Mesenchymal stem cell (in vitro differentiated cells and primary cell): ENCODE results near the gene KIF5B.

Experiments
- DNase-seq: peaks from one replicate; pipeline ENCODE4 v3.0.0-alpha.2; 2013
- H2AFZ ChIP-seq: one replicate; pipeline ENCODE4 v1.6.1; 2013; ENCODE audit warnings: low read depth, mild to moderate bottlenecking, control low read depth, inconsistent platforms, low read length, moderate library complexity
- H2AK5ac ChIP-seq: 2 replicates; pipeline ENCODE4 v1.6.1; 2013; ENCODE audit warnings: low read length, moderate library complexity, mild to moderate bottlenecking, inconsistent platforms; ENCODE audit not compliant: severe bottlenecking
- H2BK120ac ChIP-seq: one replicate; pipeline ENCODE4 v1.6.1; 2013; ENCODE audit warnings: low read depth, mild to moderate bottlenecking, inconsistent platforms, low read length, moderate library complexity
- H2BK12ac ChIP-seq, 2 experiments: one replicate each; pipeline ENCODE4 v1.6.1; 2013; ENCODE audit warnings: inconsistent platforms in 2 of 2, low read length in 2 of 2, mild to moderate bottlenecking in 2 of 2, moderate library complexity in 2 of 2, control low read depth in 1 of 2
- H2BK15ac ChIP-seq: one replicate; pipeline ENCODE4 v1.6.1; 2013; ENCODE audit warnings: mild to moderate bottlenecking, low read depth, inconsistent platforms; ENCODE audit not compliant: poor library complexity, severe bottlenecking
- H2BK5ac ChIP-seq: 2 replicates; pipeline ENCODE4 v1.6.1; 2013; ENCODE audit warnings: low read depth, mild to moderate bottlenecking, low read length, control low read depth, inconsistent platforms; ENCODE audit not compliant: poor library complexity, severe bottlenecking
- H3K14ac ChIP-seq, 2 experiments: one replicate each; pipeline ENCODE4 v1.6.1; 2013; ENCODE audit warnings: inconsistent platforms in 2 of 2, low read length in 2 of 2, control low read depth in 1 of 2, mild to moderate bottlenecking in 1 of 2, moderate library complexity in 1 of 2
- H3K18ac ChIP-seq, 2 experiments: one replicate each; pipeline ENCODE4 v1.6.1; 2013; ENCODE audit warnings: inconsistent platforms in 2 of 2, low read length in 2 of 2, control low read depth in 1 of 2, low read depth in 1 of 2, mild to moderate bottlenecking in 1 of 2
- H3K23ac ChIP-seq, 2 experiments: one replicate each; pipeline ENCODE4 v1.6.1; 2013; ENCODE audit warnings: inconsistent platforms in 2 of 2, low read length in 2 of 2, mild to moderate bottlenecking in 2 of 2, moderate library complexity in 2 of 2, control low read depth in 1 of 2
- H3K27ac ChIP-seq: 2 replicates; pipeline ENCODE4 v1.5.1; 2013; ENCODE audit warnings: mild to moderate bottlenecking, moderate library complexity, low read length, control low read depth, inconsistent platforms; ENCODE audit not compliant: poor library complexity, severe bottlenecking
- H3K27me3 ChIP-seq, 2 experiments: 2 replicates each; pipeline versions ENCODE4 v1.6.1 to v1.7.0; 2013; ENCODE audit warnings: low read length in 2 of 2, mild to moderate bottlenecking in 2 of 2, moderate library complexity in 2 of 2, control low read depth in 1 of 2, inconsistent platforms in 1 of 2; ENCODE audit not compliant: control insufficient read depth in 1 of 2, insufficient read depth in 1 of 2
- H3K36me3 ChIP-seq, 2 experiments: 2 replicates each; pipeline versions ENCODE4 v1.6.1 to v1.7.0; 2013; ENCODE audit warnings: low read length in 2 of 2, control low read depth in 1 of 2, inconsistent platforms in 1 of 2, low read depth in 1 of 2, mild to moderate bottlenecking in 1 of 2; ENCODE audit not compliant: insufficient read depth in 2 of 2, control insufficient read depth in 1 of 2
- H3K4ac ChIP-seq, 2 experiments: one replicate each; pipeline ENCODE4 v1.6.1; 2013; ENCODE audit warnings: inconsistent platforms in 2 of 2, low read length in 2 of 2, mild to moderate bottlenecking in 2 of 2, moderate library complexity in 2 of 2, control low read depth in 1 of 2, low read depth in 1 of 2
- H3K4me1 ChIP-seq: 2 replicates; pipeline ENCODE4 v1.6.1; 2013; ENCODE audit warnings: low read depth, low read length, control low read depth; ENCODE audit not compliant: control insufficient read depth, insufficient read depth
- H3K4me2 ChIP-seq: 2 replicates; pipeline ENCODE4 v1.6.1; 2013; ENCODE audit warnings: low read length, mild to moderate bottlenecking, inconsistent platforms; ENCODE audit not compliant: poor library complexity, severe bottlenecking
- H3K4me3 ChIP-seq, 2 experiments: 2 replicates each; pipeline versions ENCODE4 v1.5.1 to v1.7.0; 2013; ENCODE audit warnings: low read length in 2 of 2, mild to moderate bottlenecking in 2 of 2, control low read depth in 1 of 2, low read depth in 1 of 2; ENCODE audit not compliant: insufficient read depth in 1 of 2
- H3K79me1 ChIP-seq: replicated peaks from 2 replicates; pipeline ENCODE4 v1.6.1; 2013; ENCODE audit warnings: mild to moderate bottlenecking, control low read depth, low read length, inconsistent platforms; ENCODE audit not compliant: poor library complexity, severe bottlenecking
- H3K9ac ChIP-seq: 2 replicates; pipeline ENCODE4 v1.7.0; 2013; ENCODE audit warnings: mild to moderate bottlenecking, low read length, moderate library complexity
- H3K9me3 ChIP-seq: 2 replicates; pipeline ENCODE4 v1.7.0; 2013; ENCODE audit warnings: mild to moderate bottlenecking, low read length; ENCODE audit not compliant: control insufficient read depth
- H4K8ac ChIP-seq: one replicate; pipeline ENCODE4 v1.6.1; 2013; ENCODE audit warnings: inconsistent platforms, mild to moderate bottlenecking, low read length, moderate library complexity
- H4K91ac ChIP-seq: one replicate; pipeline ENCODE4 v1.6.1; 2013; ENCODE audit warnings: mild to moderate bottlenecking, low read length, inconsistent platforms
- WGBS: methylation state at CpG from one replicate; pipeline ENCODE4 v1.1.7; 2013; ENCODE audit warnings: mixed read lengths; 5-methylcytosine and 5-hydroxymethylcytosine counted together

Gene KIF5B

GRCh38 chr10:32049113-32049512 lies 7.1 kb downstream of the KIF5B start:
- H2BK5ac ChIP-seq: no peak overlapping the region
- no peak overlapping the region for H2AFZ ChIP-seq
- H4K8ac ChIP-seq: no peak overlapping the region
- H3K27ac ChIP-seq: peak overlapping the region; percentile 48
- H3K18ac ChIP-seq: no peak overlapping the region
- H2BK15ac ChIP-seq: no peak overlapping the region
- H3K4me3 ChIP-seq: no peak overlapping the region
- H3K23ac ChIP-seq: no peak overlapping the region
- no peaks in the 10 kb centered on the region for H3K79me1 ChIP-seq
- H2BK120ac ChIP-seq: no peak overlapping the region
- H3K9me3 ChIP-seq: no peaks in the 10 kb centered on the region
- no peak overlapping the region for H2AK5ac ChIP-seq
- no peaks in the 10 kb centered on the region for H3K27me3 ChIP-seq
- H3K4ac ChIP-seq: no peak overlapping the region
- H3K14ac ChIP-seq: no peak overlapping the region
- no peak overlapping the region for H4K91ac ChIP-seq
- peaks cover 5% of the 10 kb centered on the region for H3K4me1 ChIP-seq
- H2BK12ac ChIP-seq: no peak overlapping the region
- DNase-seq: no peak
- H3K4me2 ChIP-seq: no peak overlapping the region
- WGBS: 86% methylated on average over 1 of the region's 4 CpGs
- no peak overlapping the region for H3K9ac ChIP-seq
- H3K36me3 ChIP-seq: peaks cover 4 to 47% of the 10 kb centered on the region in 2 experiments

DNA sequence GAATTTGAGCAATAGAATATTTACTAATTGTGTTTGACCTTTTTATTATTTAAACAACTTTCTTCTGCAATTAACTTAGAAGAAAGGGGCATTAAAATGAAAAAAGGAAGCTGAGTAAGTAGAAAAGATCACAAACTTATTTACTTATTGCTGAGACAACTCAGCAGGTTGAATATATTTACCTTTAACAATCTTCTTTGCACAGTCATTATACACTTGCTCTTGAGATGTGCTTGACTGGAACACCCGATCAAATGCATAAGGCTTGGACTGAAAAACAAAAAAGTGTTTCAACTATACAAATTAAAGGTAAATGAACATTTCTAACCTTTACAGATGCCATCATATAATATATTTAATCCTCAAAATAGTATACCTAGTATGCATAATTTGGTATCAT lies 7.9 kb downstream of the KIF5B start:
- Histone ChIP-seq H2AFZ (no peak overlapping the region), H3K27ac (no peak overlapping the region), H3K9me3 (no peaks in the 10 kb centered on the region), H3K4ac (no peak overlapping the region), H3K4me2 (no peak overlapping the region), H3K18ac (no peak overlapping the region), H4K8ac (no peak overlapping the region), H3K36me3 (peaks cover 4 to 56% of the 10 kb centered on the region in 2 experiments), H2AK5ac (no peak overlapping the region), H3K4me3 (no peak overlapping the region), H3K23ac (no peak overlapping the region), H3K14ac (no peak overlapping the region), H2BK5ac (no peak overlapping the region), H3K79me1 (no peaks in the 10 kb centered on the region), H2BK12ac (no peak overlapping the region), H3K4me1 (peaks cover 3% of the 10 kb centered on the region), H2BK120ac (no peak overlapping the region), H4K91ac (no peak overlapping the region), H2BK15ac (no peak overlapping the region), H3K9ac (no peak overlapping the region), H3K27me3 (no peaks in the 10 kb centered on the region)
- no peak for DNase-seq
- 100% methylated on average over 1 of the region's 1 CpG for WGBS

- no peak overlapping the region for H3K23ac ChIP-seq
- H2BK5ac ChIP-seq: no peak overlapping the region
- no peaks in the 10 kb centered on the region for H3K79me1 ChIP-seq
- no peak overlapping the region for H3K27ac ChIP-seq
- H3K4me2 ChIP-seq: no peak overlapping the region
- no peaks in the 10 kb centered on the region for H3K9me3 ChIP-seq
- no peak overlapping the region for H3K14ac ChIP-seq
- H3K36me3 ChIP-seq: peaks cover 4 to 58% of the 10 kb centered on the region in 2 experiments
- H4K8ac ChIP-seq: no peak overlapping the region
- H3K4me1 ChIP-seq: peaks cover 2% of the 10 kb centered on the region
- no peak overlapping the region for H3K18ac ChIP-seq
- no peak overlapping the region for H3K4me3 ChIP-seq
- H2AK5ac ChIP-seq: no peak overlapping the region
- no peak overlapping the region for H2BK120ac ChIP-seq
- H2AFZ ChIP-seq: no peak overlapping the region
- H3K9ac ChIP-seq: no peak overlapping the region
- H2BK15ac ChIP-seq: no peak overlapping the region
- H4K91ac ChIP-seq: no peak overlapping the region
- H3K4ac ChIP-seq: no peak overlapping the region
- H3K27me3 ChIP-seq: no peaks in the 10 kb centered on the region
- H2BK12ac ChIP-seq: no peak overlapping the region
- DNase-seq: no peak
Observed at GRCh38 chr10:32047881-32048280, 8.3 kb downstream of the KIF5B start.

DNA sequence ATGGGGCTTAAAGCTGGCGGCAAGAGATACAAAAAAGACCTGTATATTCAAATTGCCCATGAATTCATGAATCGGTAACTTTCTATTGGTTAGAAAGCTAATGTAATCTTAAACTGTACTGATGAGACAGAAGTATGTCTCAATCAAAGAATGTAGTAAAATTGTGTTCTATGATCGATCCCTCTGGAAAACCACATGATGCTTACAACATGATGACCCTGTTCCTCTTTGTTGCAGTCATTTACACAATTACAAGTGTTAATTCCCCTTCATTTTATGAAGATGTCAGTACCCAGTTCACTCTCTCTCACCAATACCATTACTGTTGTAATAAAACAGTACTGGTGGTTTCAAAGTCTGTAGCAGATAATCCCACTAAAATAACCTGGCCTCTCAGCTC lies 10.1 kb downstream of the KIF5B start:
- peaks cover 4 to 72% of the 10 kb centered on the region in 2 experiments for H3K36me3 ChIP-seq
- no peak overlapping the region for H3K4ac ChIP-seq
- no peaks in the 10 kb centered on the region for H3K79me1 ChIP-seq
- no peak overlapping the region for H2BK120ac ChIP-seq
- no peak overlapping the region for H2BK15ac ChIP-seq
- H3K14ac ChIP-seq: no peak overlapping the region
- no peak overlapping the region for H4K91ac ChIP-seq
- H3K23ac ChIP-seq: no peak overlapping the region
- no peak overlapping the region for H3K4me2 ChIP-seq
- H3K27me3 ChIP-seq: no peaks in the 10 kb centered on the region
- H3K9me3 ChIP-seq: no peaks in the 10 kb centered on the region
- H3K27ac ChIP-seq: no peak overlapping the region
- 100% methylated on average over 1 of the region's 3 CpGs for WGBS
- H3K18ac ChIP-seq: no peak overlapping the region
- no peak overlapping the region for H2BK5ac ChIP-seq
- no peak overlapping the region for H2AFZ ChIP-seq
- H4K8ac ChIP-seq: no peak overlapping the region
- no peak overlapping the region for H2BK12ac ChIP-seq
- no peak overlapping the region for H3K4me3 ChIP-seq
- no peak for DNase-seq
- no peak overlapping the region for H2AK5ac ChIP-seq
- no peak overlapping the region for H3K9ac ChIP-seq
- peaks cover 4% of the 10 kb centered on the region for H3K4me1 ChIP-seq
